Gastroesophageal sphincter (tissue), 3 donors: ENCODE results near the gene PIK3R2.
A peak's percentile ranks its signal among the peaks of the same experiment; 100 is the strongest.

ENCODE experiments used
- EP300 ChIP-seq: sonication (generic); formaldehyde crosslinking; IDR thresholded peaks from one replicate; pipeline ENCODE4 v1.6.1; 2017; ENCODE audit warnings: antibody characterized with exemption, mild to moderate bottlenecking
- POLR2A ChIP-seq, 2 donors: fragments of 450-650 bp; IDR thresholded peaks; one replicate each; pipeline ENCODE4 v1.6.1; 2017; ENCODE audit warnings: antibody characterized with exemption in 2 of 2, mild to moderate bottlenecking in 2 of 2, moderate library complexity in 1 of 2
- POLR2AphosphoS5 ChIP-seq: sonication (generic); formaldehyde crosslinking; IDR thresholded peaks from one replicate; pipeline ENCODE4 v1.6.1; 2017; ENCODE audit warnings: antibody characterized with exemption
- TF ChIP-seq, protein P1 (sequence below), 4 experiments: fragments of 200-600 bp in 2 of 4; fragments of 450-650 bp in 2 of 4; sonication (generic) in 1 of 4; IDR thresholded peaks; one replicate each; pipeline ENCODE4 v1.5.1; 2017 to 2019; ENCODE audit warnings: antibody characterized with exemption in 4 of 4, mild to moderate bottlenecking in 2 of 4, moderate library complexity in 2 of 4

DNA sequence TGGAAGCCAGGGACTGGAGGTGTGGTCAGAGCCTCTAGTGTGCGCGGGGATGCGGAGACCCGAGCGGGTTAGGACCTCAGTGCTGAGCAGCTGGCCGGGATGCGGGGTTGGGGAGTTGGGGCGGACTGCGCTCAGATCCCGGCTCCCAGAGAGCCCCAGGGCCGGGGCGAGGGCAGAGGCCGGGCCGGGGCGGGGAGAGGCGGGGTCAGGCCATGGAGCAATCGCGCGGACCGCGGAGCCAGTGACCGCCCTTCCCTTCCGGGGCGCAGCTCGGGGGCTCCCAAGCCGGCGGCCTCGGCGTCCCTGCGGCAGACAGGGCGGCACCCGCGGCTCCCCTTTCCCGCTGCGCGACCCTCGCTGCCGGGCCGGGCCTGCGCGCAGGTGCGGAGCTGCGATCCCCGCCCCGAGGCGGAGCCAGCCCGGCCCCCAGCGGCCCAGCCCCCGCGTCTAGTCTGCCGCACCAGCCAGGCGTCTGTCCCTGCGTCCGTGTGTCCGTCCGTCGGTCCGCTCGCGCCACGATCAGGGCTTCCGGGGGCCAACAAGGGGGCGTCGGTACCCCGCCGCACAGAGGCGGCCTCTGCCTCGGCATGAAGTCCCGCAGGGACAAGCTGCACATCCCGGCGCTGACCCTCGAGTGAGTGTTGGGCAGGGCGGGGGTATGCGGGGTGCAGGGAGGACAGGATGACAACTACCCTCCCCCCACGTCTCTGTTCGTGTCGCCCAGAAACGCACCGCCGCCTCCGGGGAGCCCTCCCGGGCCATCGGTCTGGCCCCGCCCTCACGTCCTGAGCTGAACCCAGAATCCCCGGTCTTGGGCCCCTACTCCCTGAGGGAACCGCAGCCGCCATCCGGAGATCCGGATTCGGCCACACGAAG is 43.0 kb upstream of the PIK3R2 start:
- TF ChIP-seq, protein P1, sequence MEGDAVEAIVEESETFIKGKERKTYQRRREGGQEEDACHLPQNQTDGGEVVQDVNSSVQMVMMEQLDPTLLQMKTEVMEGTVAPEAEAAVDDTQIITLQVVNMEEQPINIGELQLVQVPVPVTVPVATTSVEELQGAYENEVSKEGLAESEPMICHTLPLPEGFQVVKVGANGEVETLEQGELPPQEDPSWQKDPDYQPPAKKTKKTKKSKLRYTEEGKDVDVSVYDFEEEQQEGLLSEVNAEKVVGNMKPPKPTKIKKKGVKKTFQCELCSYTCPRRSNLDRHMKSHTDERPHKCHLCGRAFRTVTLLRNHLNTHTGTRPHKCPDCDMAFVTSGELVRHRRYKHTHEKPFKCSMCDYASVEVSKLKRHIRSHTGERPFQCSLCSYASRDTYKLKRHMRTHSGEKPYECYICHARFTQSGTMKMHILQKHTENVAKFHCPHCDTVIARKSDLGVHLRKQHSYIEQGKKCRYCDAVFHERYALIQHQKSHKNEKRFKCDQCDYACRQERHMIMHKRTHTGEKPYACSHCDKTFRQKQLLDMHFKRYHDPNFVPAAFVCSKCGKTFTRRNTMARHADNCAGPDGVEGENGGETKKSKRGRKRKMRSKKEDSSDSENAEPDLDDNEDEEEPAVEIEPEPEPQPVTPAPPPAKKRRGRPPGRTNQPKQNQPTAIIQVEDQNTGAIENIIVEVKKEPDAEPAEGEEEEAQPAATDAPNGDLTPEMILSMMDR (IDR thresholded peaks at IDR 0.05), result peak in 2 of 4 experiments; percentile 1 to 5
- TF ChIP-seq POLR2A (IDR thresholded peaks at IDR 0.05), result peak; percentile 37 to 42
- TF ChIP-seq EP300, result no peak
- TF ChIP-seq POLR2AphosphoS5, result no peak
